HEK293 (cell line): ENCODE data around the gene IFI30.

ENCODE experiments used
- CTCF ChIA-PET: fragments of 350-600 bp; formaldehyde crosslinking; extraction: SDS; loops from one replicate; lab custom pipeline; 2021; ENCODE audit warnings: antibody characterized with exemption; lab: Yijun Ruan, JAX
- POLR2A ChIA-PET: fragments of 300-600 bp; formaldehyde crosslinking; extraction: SDS; loops from one replicate; lab custom pipeline; 2020; ENCODE audit warnings: antibody characterized with exemption, inconsistent platforms; lab: Yijun Ruan, JAX
- H3K27ac ChIP-seq: fragments of 200-500 bp; sonication (Bioruptor generic); 2 replicates; pipeline ENCODE4 v1.5.1; 2014; ENCODE audit warnings: low read depth, low read length, control low read depth, inconsistent platforms; ENCODE audit errors: extremely low read depth
- H3K36me3 ChIP-seq, 2 experiments: fragments of 200-500 bp in 1 of 2; sonication (Bioruptor generic) in 1 of 2; 1 replicate in 1 of 2; 2 replicates in 1 of 2; pipeline ENCODE4 v1.5.1; 2014 to 2017; ENCODE audit warnings: inconsistent platforms in 2 of 2, low read length in 2 of 2; ENCODE audit not compliant: control insufficient read depth in 2 of 2, insufficient read depth in 1 of 2
- H3K4me1 ChIP-seq: fragments of 200-500 bp; sonication (Bioruptor generic); 2 replicates; pipeline ENCODE4 v1.5.1; 2014; ENCODE audit warnings: mild to moderate bottlenecking, low read length, inconsistent platforms; ENCODE audit not compliant: control insufficient read depth, insufficient read depth
- H3K4me3 ChIP-seq: 2 replicates; pipeline ENCODE4 v1.5.1; 2011; ENCODE audit warnings: low read depth, mild to moderate bottlenecking, control low read depth, low read length, moderate library complexity
- H3K9me3 ChIP-seq: fragments of 200-500 bp; sonication (Bioruptor generic); 2 replicates; pipeline ENCODE4 v1.5.1; 2014; ENCODE audit warnings: low read depth, low read length, inconsistent platforms; ENCODE audit not compliant: control insufficient read depth, insufficient read depth
- GLIS1 ChIP-seq: fragments of 450-650 bp; formaldehyde crosslinking; IDR thresholded peaks from 2 replicates; pipeline ENCODE4 v1.5.1; 2016; ENCODE audit warnings: missing biosample characterization, missing genetic modification characterization
- KLF7 ChIP-seq: fragments of 450-650 bp; formaldehyde crosslinking; IDR thresholded peaks from 2 replicates; pipeline ENCODE4 v1.5.1; 2016; ENCODE audit warnings: missing biosample characterization, missing genetic modification characterization, borderline replicate concordance
- MEIS1 ChIP-seq: sonication (generic); formaldehyde crosslinking; IDR thresholded peaks from 2 replicates; pipeline ENCODE4 v1.8.1; 2022; ENCODE audit warnings: missing genetic modification reagents, mild to moderate bottlenecking, borderline replicate concordance
- ZFHX2 ChIP-seq: fragments of 450-650 bp; formaldehyde crosslinking; conservative IDR thresholded peaks from 2 replicates; pipeline ENCODE4 v1.5.1; 2016; ENCODE audit warnings: missing biosample characterization, missing genetic modification characterization
- ZNF16 ChIP-seq: fragments of 450-650 bp; formaldehyde crosslinking; IDR thresholded peaks from 2 replicates; pipeline ENCODE4 v1.5.1; 2016; ENCODE audit warnings: low read depth, missing biosample characterization, missing genetic modification characterization
- ZNF174 ChIP-seq: fragments of 450-650 bp; formaldehyde crosslinking; IDR thresholded peaks from 2 replicates; pipeline ENCODE4 v1.5.0; 2017; ENCODE audit warnings: missing biosample characterization, mild to moderate bottlenecking, missing genetic modification characterization
- ZNF302 ChIP-seq: fragments of 450-650 bp; formaldehyde crosslinking; IDR thresholded peaks from 2 replicates; pipeline ENCODE4 v1.5.1; 2016; ENCODE audit warnings: missing biosample characterization, missing genetic modification characterization, low read depth
- ZNF549 ChIP-seq: fragments of 450-650 bp; IDR thresholded peaks from 2 replicates; pipeline ENCODE4 v1.5.1; 2018; ENCODE audit warnings: missing biosample characterization, missing genetic modification characterization, mild to moderate bottlenecking, inconsistent platforms, moderate library complexity
- ZNF830 ChIP-seq: fragments of 450-650 bp; IDR thresholded peaks from 2 replicates; pipeline ENCODE4 v1.5.0; 2018; ENCODE audit warnings: missing biosample characterization, missing genetic modification characterization, low read depth, mild to moderate bottlenecking, moderate library complexity
- ZSCAN30 ChIP-seq: fragments of 450-650 bp; IDR thresholded peaks from 2 replicates; pipeline ENCODE4 v1.5.1; 2018; ENCODE audit warnings: missing biosample characterization, mild to moderate bottlenecking, missing genetic modification characterization, moderate library complexity
- ZXDB ChIP-seq: fragments of 450-650 bp; formaldehyde crosslinking; IDR thresholded peaks from 2 replicates; pipeline ENCODE4 v1.5.1; 2016; ENCODE audit warnings: missing biosample characterization, missing genetic modification characterization
- TF ChIP-seq, protein P1 (sequence below): fragments of 450-650 bp; formaldehyde crosslinking; IDR thresholded peaks from 2 replicates; pipeline ENCODE4 v1.5.1; 2017; ENCODE audit warnings: missing biosample characterization, missing genetic modification characterization
- TF ChIP-seq, protein P2 (sequence below): fragments of 450-650 bp; formaldehyde crosslinking; IDR thresholded peaks from 2 replicates; pipeline ENCODE4 v1.5.1; 2016; ENCODE audit warnings: missing biosample characterization, missing genetic modification characterization
- TF ChIP-seq, protein P3 (sequence below): fragments of 450-650 bp; formaldehyde crosslinking; IDR thresholded peaks from 2 replicates; pipeline ENCODE4 v1.5.1; 2017; ENCODE audit warnings: missing biosample characterization, missing genetic modification characterization

Gene IFI30

DNA sequence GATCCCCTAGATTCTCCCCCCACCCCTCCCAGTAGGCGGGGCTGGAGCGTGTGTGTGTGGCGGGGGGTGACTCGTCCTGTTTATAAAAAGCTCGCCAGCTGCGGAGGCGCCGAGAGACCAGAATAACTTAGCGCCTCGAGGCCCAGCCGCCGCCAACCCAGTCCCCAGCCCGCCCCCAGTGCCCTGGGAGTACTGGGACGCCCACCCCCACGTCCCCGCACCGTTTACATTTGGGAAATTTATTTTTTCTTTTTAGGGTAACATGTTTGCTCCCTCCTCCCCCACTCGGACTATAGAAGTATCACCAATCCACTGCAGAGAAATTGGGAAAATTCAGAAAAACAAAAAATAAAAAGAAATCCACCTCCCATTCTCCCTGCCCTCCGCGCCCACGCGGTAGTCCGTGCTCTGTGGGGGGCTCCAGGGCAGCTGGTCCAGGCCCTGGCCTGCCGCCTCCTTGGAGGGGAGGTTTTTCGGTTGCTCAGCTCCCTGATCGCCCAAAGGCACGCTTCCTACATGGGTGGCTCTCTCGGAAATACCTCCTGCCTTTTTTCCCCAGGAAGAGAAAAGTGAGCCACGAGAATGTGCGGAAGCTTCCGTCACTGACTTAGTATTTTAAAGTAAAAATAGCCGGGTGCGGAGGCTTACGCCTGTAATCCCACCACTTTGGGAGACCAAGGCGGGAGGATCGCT lies 31.7 kb downstream of the IFI30 start (continued):
- TF ChIP-seq, protein P1, sequence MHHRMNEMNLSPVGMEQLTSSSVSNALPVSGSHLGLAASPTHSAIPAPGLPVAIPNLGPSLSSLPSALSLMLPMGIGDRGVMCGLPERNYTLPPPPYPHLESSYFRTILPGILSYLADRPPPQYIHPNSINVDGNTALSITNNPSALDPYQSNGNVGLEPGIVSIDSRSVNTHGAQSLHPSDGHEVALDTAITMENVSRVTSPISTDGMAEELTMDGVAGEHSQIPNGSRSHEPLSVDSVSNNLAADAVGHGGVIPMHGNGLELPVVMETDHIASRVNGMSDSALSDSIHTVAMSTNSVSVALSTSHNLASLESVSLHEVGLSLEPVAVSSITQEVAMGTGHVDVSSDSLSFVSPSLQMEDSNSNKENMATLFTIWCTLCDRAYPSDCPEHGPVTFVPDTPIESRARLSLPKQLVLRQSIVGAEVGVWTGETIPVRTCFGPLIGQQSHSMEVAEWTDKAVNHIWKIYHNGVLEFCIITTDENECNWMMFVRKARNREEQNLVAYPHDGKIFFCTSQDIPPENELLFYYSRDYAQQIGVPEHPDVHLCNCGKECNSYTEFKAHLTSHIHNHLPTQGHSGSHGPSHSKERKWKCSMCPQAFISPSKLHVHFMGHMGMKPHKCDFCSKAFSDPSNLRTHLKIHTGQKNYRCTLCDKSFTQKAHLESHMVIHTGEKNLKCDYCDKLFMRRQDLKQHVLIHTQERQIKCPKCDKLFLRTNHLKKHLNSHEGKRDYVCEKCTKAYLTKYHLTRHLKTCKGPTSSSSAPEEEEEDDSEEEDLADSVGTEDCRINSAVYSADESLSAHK (tag by site-specific recombination) = no peak
- TF ChIP-seq ZFHX2 (tag by site-specific recombination) (peak; percentile 93), ZNF16 (tag by site-specific recombination) (no peak), ZNF830 (tag by site-specific recombination) (no peak), ZNF302 (tag by site-specific recombination) (no peak), ZSCAN30 (no peak), KLF7 (tag by site-specific recombination) (no peak)
- TF ChIP-seq, protein P2, sequence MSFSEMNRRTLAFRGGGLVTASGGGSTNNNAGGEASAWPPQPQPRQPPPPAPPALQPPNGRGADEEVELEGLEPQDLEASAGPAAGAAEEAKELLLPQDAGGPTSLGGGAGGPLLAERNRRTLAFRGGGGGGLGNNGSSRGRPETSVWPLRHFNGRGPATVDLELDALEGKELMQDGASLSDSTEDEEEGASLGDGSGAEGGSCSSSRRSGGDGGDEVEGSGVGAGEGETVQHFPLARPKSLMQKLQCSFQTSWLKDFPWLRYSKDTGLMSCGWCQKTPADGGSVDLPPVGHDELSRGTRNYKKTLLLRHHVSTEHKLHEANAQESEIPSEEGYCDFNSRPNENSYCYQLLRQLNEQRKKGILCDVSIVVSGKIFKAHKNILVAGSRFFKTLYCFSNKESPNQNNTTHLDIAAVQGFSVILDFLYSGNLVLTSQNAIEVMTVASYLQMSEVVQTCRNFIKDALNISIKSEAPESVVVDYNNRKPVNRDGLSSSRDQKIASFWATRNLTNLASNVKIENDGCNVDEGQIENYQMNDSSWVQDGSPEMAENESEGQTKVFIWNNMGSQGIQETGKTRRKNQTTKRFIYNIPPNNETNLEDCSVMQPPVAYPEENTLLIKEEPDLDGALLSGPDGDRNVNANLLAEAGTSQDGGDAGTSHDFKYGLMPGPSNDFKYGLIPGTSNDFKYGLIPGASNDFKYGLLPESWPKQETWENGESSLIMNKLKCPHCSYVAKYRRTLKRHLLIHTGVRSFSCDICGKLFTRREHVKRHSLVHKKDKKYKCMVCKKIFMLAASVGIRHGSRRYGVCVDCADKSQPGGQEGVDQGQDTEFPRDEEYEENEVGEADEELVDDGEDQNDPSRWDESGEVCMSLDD = no peak
- TF ChIP-seq, protein P3, sequence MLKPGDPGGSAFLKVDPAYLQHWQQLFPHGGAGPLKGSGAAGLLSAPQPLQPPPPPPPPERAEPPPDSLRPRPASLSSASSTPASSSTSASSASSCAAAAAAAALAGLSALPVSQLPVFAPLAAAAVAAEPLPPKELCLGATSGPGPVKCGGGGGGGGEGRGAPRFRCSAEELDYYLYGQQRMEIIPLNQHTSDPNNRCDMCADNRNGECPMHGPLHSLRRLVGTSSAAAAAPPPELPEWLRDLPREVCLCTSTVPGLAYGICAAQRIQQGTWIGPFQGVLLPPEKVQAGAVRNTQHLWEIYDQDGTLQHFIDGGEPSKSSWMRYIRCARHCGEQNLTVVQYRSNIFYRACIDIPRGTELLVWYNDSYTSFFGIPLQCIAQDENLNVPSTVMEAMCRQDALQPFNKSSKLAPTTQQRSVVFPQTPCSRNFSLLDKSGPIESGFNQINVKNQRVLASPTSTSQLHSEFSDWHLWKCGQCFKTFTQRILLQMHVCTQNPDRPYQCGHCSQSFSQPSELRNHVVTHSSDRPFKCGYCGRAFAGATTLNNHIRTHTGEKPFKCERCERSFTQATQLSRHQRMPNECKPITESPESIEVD = no peak

DNA sequence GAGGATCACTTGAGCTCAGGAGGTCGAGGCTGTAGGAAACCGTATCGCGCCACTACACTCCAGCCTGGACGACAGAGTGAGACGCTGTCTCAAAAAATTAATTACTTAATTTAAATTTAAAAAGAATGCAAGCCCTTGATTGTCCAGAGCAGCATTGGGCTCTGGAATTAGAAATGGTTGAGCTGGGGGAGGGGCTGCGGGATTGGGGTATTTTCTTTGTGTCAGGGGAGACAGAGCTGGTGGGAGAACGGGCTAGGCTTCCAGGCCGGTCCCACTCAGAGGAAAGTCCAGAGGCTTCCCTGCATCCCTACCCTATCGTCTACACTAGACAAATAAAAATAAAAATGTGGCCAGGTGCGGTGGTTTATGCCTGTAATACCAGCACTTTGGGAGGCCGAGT lies 32.4 kb downstream of the IFI30 start:
- no peak overlapping the region for H3K4me3 ChIP-seq
- CTCF ChIA-PET = interaction anchor here (1.1 to 8.5 kb wide), 4 partner anchors 14 to 73 kb away, joined by 4 to 121 read pairs (median 8); a partner anchor contains a TSS
- peaks cover 0 to 3% of the 10 kb centered on the region in 2 experiments; a peak in 1 of 3 replicates for H3K36me3 ChIP-seq
- no peaks in the 10 kb centered on the region for H3K9me3 ChIP-seq
- peaks cover 8% of the 10 kb centered on the region for H3K4me1 ChIP-seq
- H3K27ac ChIP-seq = no peak overlapping the region
- POLR2A ChIA-PET = interaction anchor here (0.7 to 3.1 kb wide), 4 partner anchors 27 to 75 kb away, joined by 4 to 30 read pairs (median 4); partner anchors contain the start of gene JUND
- TF ChIP-seq ZXDB = no peak
- TF ChIP-seq GLIS1 (tag by site-specific recombination) = no peak
- no peak for TF ChIP-seq ZNF549 (tag by site-specific recombination)
- no peak for TF ChIP-seq ZNF174 (tag by site-specific recombination)
- TF ChIP-seq MEIS1 (CRISPR knock-in tag) = no peak
- TF ChIP-seq, all 188 proteins: peak for 0
